ENCODE data around the gene OTOP3. TPM values are rescaled to one million over a fixed set of nuclear protein-coding genes. Genes with fewer than 3 reads are reported as not detected.
A peak's percentile ranks its signal among the peaks of the same experiment; 100 is the strongest.

Gene OTOP3
- total RNA-seq, 4 donors from 2014 or later = 1.6 to 3.8 TPM; not detected in 2

GRCh38 chr17:74892974-74893911 is 42.5 kb upstream of the OTOP3 start, which contains the start of gene FADS6:
FADS6 (minus strand) TSS chr17:74893633; CDS start chr17:74893595, 38 bp downstream.
- Histone ChIP-seq H3K4me3 (peak within 1 kb of the TSS in 3 of 4 donors; percentile 9 to 45 (median 21)), H3K36me3 (no peaks in the 10 kb centered on the region), H3K27ac (no peak within 1 kb of the TSS), H3K4me1 (peaks cover 3 to 11% (median 9%) of the 10 kb centered on the region in 4 donors), H3K27me3 (peaks cover 79% of the 10 kb centered on the region), H3K9me3 (no peaks in the 10 kb centered on the region)
- peak; percentile 34 for DNase-seq
- in situ Hi-C loops (cut with MboI; ENCODE audit: low pct_ligation_motif_present in 1 of 4, low pct_unique_long_range_greater_than_20kb in 1 of 4, low sequenced_read_pairs in 3 of 4) = no loop called here
- TF ChIP-seq POLR2A (IDR thresholded peaks at IDR 0.05) (no peak), POLR2AphosphoS5 (IDR thresholded peaks at IDR 0.05) (peak in 1 of 3 donors; percentile 19)
- intact Hi-C loops (cut with DNase I; ENCODE audit: low total_unique reads) = no loop called here
- WGBS, 2 donors (ENCODE audit: low coverage in 1 of 2) = 7% methylated on average over 53 of the region's 86 CpGs; no CpG with 5 or more reads in 1 of the 2 donors

- peaks cover 75% of the 10 kb centered on the region for H3K27me3 ChIP-seq
- no peaks in the 10 kb centered on the region for H3K36me3 ChIP-seq
- no peak for DNase-seq
- no peaks in the 10 kb centered on the region for H3K9me3 ChIP-seq
- WGBS, 2 donors (ENCODE audit: low coverage in 1 of 2) = 32% methylated on average over 21 of the region's 22 CpGs; no CpG with 5 or more reads in 1 of the 2 donors
- intact Hi-C loops (cut with DNase I; ENCODE audit: low total_unique reads) = no loop called here
- no peak overlapping the region for H3K27ac ChIP-seq
- in situ Hi-C loops (cut with MboI; ENCODE audit: low pct_ligation_motif_present in 1 of 4, low pct_unique_long_range_greater_than_20kb in 1 of 4, low sequenced_read_pairs in 3 of 4) = no loop called here
- peak overlapping the region in 1 of 4 donors; percentile 45 for H3K4me3 ChIP-seq
- TF ChIP-seq POLR2A (IDR thresholded peaks at IDR 0.05) (no peak), CTCF (IDR thresholded peaks at IDR 0.05) (no peak), EP300 (IDR thresholded peaks at IDR 0.05; ENCODE audit: low read depth) (no peak), POLR2AphosphoS5 (IDR thresholded peaks at IDR 0.05) (no peak)
- H3K4me1 ChIP-seq = peaks cover 3 to 11% (median 9%) of the 10 kb centered on the region in 4 donors
These were observed 41.6 kb upstream of the OTOP3 start for GRCh38 chr17:74893936-74894671.

- Histone ChIP-seq H3K27me3 (peaks cover 57% of the 10 kb centered on the region), H3K4me1 (peaks cover 0 to 5% (median 4%) of the 10 kb centered on the region in 4 donors), H3K36me3 (no peaks in the 10 kb centered on the region), H3K4me3 (no peak overlapping the region), H3K9me3 (no peaks in the 10 kb centered on the region), H3K27ac (no peak overlapping the region)
- intact Hi-C loops (cut with DNase I; ENCODE audit: low total_unique reads) = no loop called here
- TF ChIP-seq CTCF (IDR thresholded peaks at IDR 0.05) (no peak), POLR2AphosphoS5 (IDR thresholded peaks at IDR 0.05) (no peak), POLR2A (IDR thresholded peaks at IDR 0.05) (no peak), EP300 (IDR thresholded peaks at IDR 0.05; ENCODE audit: low read depth) (no peak)
- WGBS, 2 donors (ENCODE audit: low coverage in 1 of 2) = 83 to 96% methylated on average over 4 to 11 of the region's 11 CpGs
- in situ Hi-C loops (cut with MboI; ENCODE audit: low pct_ligation_motif_present in 1 of 4, low pct_unique_long_range_greater_than_20kb in 1 of 4, low sequenced_read_pairs in 3 of 4) = no loop called here
- DNase-seq = no peak
These were observed 37.2 kb upstream of the OTOP3 start for GRCh38 chr17:74898376-74898946.

GRCh38 chr17:74900208-74900607 is 35.5 kb upstream of the OTOP3 start:
- in situ Hi-C loops (cut with MboI; ENCODE audit: low pct_ligation_motif_present in 1 of 4, low pct_unique_long_range_greater_than_20kb in 1 of 4, low sequenced_read_pairs in 3 of 4) = no loop called here

More at GRCh38 chr17:74900208-74900607, 35.5 kb upstream of the OTOP3 start:
- intact Hi-C loops (cut with DNase I; ENCODE audit: low total_unique reads) = no loop called here
- H3K27ac ChIP-seq = no peak overlapping the region
- no peaks in the 10 kb centered on the region for H3K9me3 ChIP-seq
- TF ChIP-seq EP300 (IDR thresholded peaks at IDR 0.05; ENCODE audit: low read depth) (no peak), POLR2A (IDR thresholded peaks at IDR 0.05) (no peak), POLR2AphosphoS5 (IDR thresholded peaks at IDR 0.05) (no peak), CTCF (IDR thresholded peaks at IDR 0.05) (no peak)
- DNase-seq = no peak
- no peaks in the 10 kb centered on the region for H3K4me1 ChIP-seq
- no peaks in the 10 kb centered on the region for H3K36me3 ChIP-seq
- no peak overlapping the region for H3K4me3 ChIP-seq
- 66 to 81% methylated on average over 6 to 8 of the region's 8 CpGs for WGBS, 2 donors (ENCODE audit: low coverage in 1 of 2)
- H3K27me3 ChIP-seq = peaks cover 39% of the 10 kb centered on the region
